ENCODE data around the gene PCDHGA3. TPM values are rescaled to one million over a fixed set of nuclear protein-coding genes. Genes with fewer than 3 reads are reported as not detected.
"Not testable (repeated sequence)": the region's sequence is repeated elsewhere in the genome, so short reads cannot be mapped to it uniquely, and the experiment has no call there.

Gene PCDHGA3
- total and polyA plus RNA-seq, 3 experiments from 2014 or later, result not detected

GRCh38 chr5:141389153-141390042 lies 45.8 kb downstream of the PCDHGA3 start:
- no peak overlapping the region for H3K27ac ChIP-seq (ENCODE audit: low read depth, low read length)
- Mint-ChIP-seq H3K4me1 (no peaks in the 10 kb centered on the region), H3K27ac (no peak overlapping the region), H3K36me3 (peaks cover 2 to 20% (median 3%) of the 10 kb centered on the region in 3 donors), H3K9me3 (peaks cover 36 to 76% (median 66%) of the 10 kb centered on the region in 5 donors), H3K4me3 (no peak overlapping the region), H3K27me3 (peaks cover 63 to 72% of the 10 kb centered on the region in 2 donors)
- ChIA-PET POLR2A (no interaction called here), CTCF (no interaction called here)
- peaks cover 21% of the 10 kb centered on the region for H3K27me3 ChIP-seq (ENCODE audit: insufficient read depth, low read length, poor library complexity, severe bottlenecking)
- no peak for DNase-seq
- no peak overlapping the region for H3K4me3 ChIP-seq (ENCODE audit: low read length)
- H3K4me1 ChIP-seq (ENCODE audit: insufficient read depth, low read length), result no peaks in the 10 kb centered on the region
- no peaks in the 10 kb centered on the region for H3K9me3 ChIP-seq (ENCODE audit: low read length)
- H3K36me3 ChIP-seq (ENCODE audit: insufficient read depth, low read length), result no peaks in the 10 kb centered on the region

GRCh38 chr5:141392429-141393198 lies 49.0 kb downstream of the PCDHGA3 start, which contains the start of gene PCDHGA8:
TSS of gene PCDHGA8 (plus strand) at chr5:141392633. CDS start at chr5:141392814, 181 bp downstream.
- Mint-ChIP-seq H3K36me3 (peaks cover 2 to 20% (median 2%) of the 10 kb centered on the region in 3 donors), H3K4me3 (peak within 1 kb of the TSS in 1 of 7 donors; percentile 23), H3K27me3 (peaks cover 61 to 64% of the 10 kb centered on the region in 2 donors), H3K9me3 (peaks cover 29 to 66% (median 59%) of the 10 kb centered on the region in 5 donors), H3K27ac (no peak within 1 kb of the TSS), H3K4me1 (no peaks in the 10 kb centered on the region)
- Histone ChIP-seq H3K9me3 (ENCODE audit: low read length) (no peaks in the 10 kb centered on the region), H3K4me3 (ENCODE audit: low read length) (no peak within 1 kb of the TSS), H3K36me3 (ENCODE audit: insufficient read depth, low read length) (no peaks in the 10 kb centered on the region), H3K4me1 (ENCODE audit: insufficient read depth, low read length) (no peaks in the 10 kb centered on the region), H3K27me3 (ENCODE audit: insufficient read depth, low read length, poor library complexity, severe bottlenecking) (peaks cover 22% of the 10 kb centered on the region), H3K27ac (ENCODE audit: low read depth, low read length) (no peak within 1 kb of the TSS)
- CTCF ChIA-PET, result no interaction called here
- DNase-seq, result no peak
- POLR2A ChIA-PET, result no interaction called here

- Histone ChIP-seq H3K27ac (ENCODE audit: low read depth, low read length) (no peak overlapping the region), H3K27me3 (ENCODE audit: insufficient read depth, low read length, poor library complexity, severe bottlenecking) (peaks cover 22% of the 10 kb centered on the region), H3K4me1 (ENCODE audit: insufficient read depth, low read length) (no peaks in the 10 kb centered on the region), H3K36me3 (ENCODE audit: insufficient read depth, low read length) (no peaks in the 10 kb centered on the region), H3K4me3 (ENCODE audit: low read length) (no peak overlapping the region), H3K9me3 (ENCODE audit: low read length) (no peaks in the 10 kb centered on the region)
- CTCF ChIA-PET, result no interaction called here
- no peak for DNase-seq
- H3K4me1 Mint-ChIP-seq, result no peaks in the 10 kb centered on the region
- peaks cover 59 to 62% of the 10 kb centered on the region in 2 donors for H3K27me3 Mint-ChIP-seq
- H3K9me3 Mint-ChIP-seq, result peaks cover 28 to 64% (median 58%) of the 10 kb centered on the region in 5 donors
- POLR2A ChIA-PET, result no interaction called here
- peaks cover 2 to 20% (median 2%) of the 10 kb centered on the region in 3 donors for H3K36me3 Mint-ChIP-seq
- no peak overlapping the region for H3K4me3 Mint-ChIP-seq
- no peak overlapping the region for H3K27ac Mint-ChIP-seq
These were observed 49.6 kb downstream of the PCDHGA3 start for GRCh38 chr5:141393267-141393666.

DNA sequence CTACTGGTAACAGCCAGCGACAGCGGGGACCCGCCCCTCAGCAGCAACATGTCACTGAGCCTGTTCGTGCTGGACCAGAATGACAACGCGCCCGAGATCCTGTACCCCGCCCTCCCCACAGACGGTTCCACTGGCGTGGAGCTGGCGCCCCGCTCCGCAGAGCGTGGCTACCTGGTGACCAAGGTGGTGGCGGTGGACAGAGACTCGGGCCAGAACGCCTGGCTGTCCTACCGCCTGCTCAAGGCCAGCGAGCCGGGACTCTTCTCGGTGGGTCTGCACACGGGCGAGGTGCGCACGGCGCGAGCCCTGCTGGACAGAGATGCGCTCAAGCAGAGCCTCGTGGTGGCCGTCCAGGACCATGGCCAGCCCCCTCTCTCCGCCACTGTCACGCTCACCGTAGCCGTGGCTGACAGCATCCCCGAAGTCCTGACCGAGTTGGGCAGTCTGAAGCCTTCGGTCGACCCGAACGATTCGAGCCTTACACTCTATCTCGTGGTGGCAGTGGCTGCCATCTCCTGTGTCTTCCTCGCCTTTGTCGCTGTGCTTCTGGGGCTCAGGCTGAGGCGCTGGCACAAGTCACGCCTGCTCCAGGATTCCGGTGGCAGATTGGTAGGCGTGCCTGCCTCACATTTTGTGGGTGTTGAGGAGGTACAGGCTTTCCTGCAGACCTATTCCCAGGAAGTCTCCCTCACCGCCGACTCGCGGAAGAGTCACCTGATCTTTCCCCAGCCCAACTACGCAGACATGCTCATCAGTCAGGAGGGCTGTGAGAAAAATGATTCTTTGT lies 51.0 kb downstream of the PCDHGA3 start:
- H3K4me3 Mint-ChIP-seq; H3K36me3 ChIP-seq (ENCODE audit: insufficient read depth, low read length); POLR2A ChIA-PET; H3K27ac ChIP-seq (ENCODE audit: low read depth, low read length); DNase-seq; H3K4me1 ChIP-seq (ENCODE audit: insufficient read depth, low read length); H3K9me3 ChIP-seq (ENCODE audit: low read length); CTCF ChIA-PET; H3K4me1 Mint-ChIP-seq; H3K4me3 ChIP-seq (ENCODE audit: low read length): not testable (repeated sequence)
- H3K9me3 Mint-ChIP-seq, result peaks cover 20 to 65% (median 56%) of the 10 kb centered on the region in 5 donors
- H3K27me3 ChIP-seq (ENCODE audit: insufficient read depth, low read length, poor library complexity, severe bottlenecking), result peaks cover 22% of the 10 kb centered on the region
- H3K36me3 Mint-ChIP-seq, result peaks cover 2 to 15% (median 2%) of the 10 kb centered on the region in 3 donors
- H3K27me3 Mint-ChIP-seq, result peaks cover 59 to 61% of the 10 kb centered on the region in 2 donors
- peak overlapping the region in 1 of 8 donors; percentile 89 for H3K27ac Mint-ChIP-seq

Other genes starting within 250 kb of the PCDHGA3 start
Only the 30 nearest of the 38 such genes appear.
- gene PCDHB9, start 156.7 kb upstream of the PCDHGA3 start, total RNA-seq, result not detected
- not detected for gene PCDHB9, start 156.7 kb upstream of the PCDHGA3 start, polyA plus RNA-seq
- not detected for gene PCDHB10, start 151.5 kb upstream of the PCDHGA3 start, total RNA-seq
- not detected for gene PCDHB10, start 151.5 kb upstream of the PCDHGA3 start, polyA plus RNA-seq
- gene PCDHB11, start 144.2 kb upstream of the PCDHGA3 start, total RNA-seq, result not detected
- gene PCDHB11, start 144.2 kb upstream of the PCDHGA3 start, polyA plus RNA-seq, result not detected
- gene PCDHB12, start 135.1 kb upstream of the PCDHGA3 start, total RNA-seq, result not detected
- not detected for gene PCDHB12, start 135.1 kb upstream of the PCDHGA3 start, polyA plus RNA-seq
- under 1 TPM in 1 of 2 experiments, not detected in 1; 0.04 TPM for gene PCDHB13, start 129.9 kb upstream of the PCDHGA3 start, total RNA-seq
- not detected for gene PCDHB13, start 129.9 kb upstream of the PCDHGA3 start, polyA plus RNA-seq
- gene PCDHB14, start 120.5 kb upstream of the PCDHGA3 start, total RNA-seq, result under 1 TPM in 1 of 2 experiments, not detected in 1; 0.09 TPM
- gene PCDHB14, start 120.5 kb upstream of the PCDHGA3 start, polyA plus RNA-seq, result not detected
- not detected for gene PCDHB15, start 98.4 kb upstream of the PCDHGA3 start, total RNA-seq
- gene PCDHB15, start 98.4 kb upstream of the PCDHGA3 start, polyA plus RNA-seq, result not detected
- gene SLC25A2, start 39.8 kb upstream of the PCDHGA3 start, total RNA-seq, result under 1 TPM; 0.31 to 0.35 TPM
- not detected for gene SLC25A2, start 39.8 kb upstream of the PCDHGA3 start, polyA plus RNA-seq
- gene TAF7, start 23.0 kb upstream of the PCDHGA3 start, total RNA-seq, result 10 to 100 TPM; 70.9 to 72.2 TPM
- 196 TPM for gene TAF7, start 23.0 kb upstream of the PCDHGA3 start, polyA plus RNA-seq
- gene PCDHGA1, start 13.3 kb upstream of the PCDHGA3 start, total RNA-seq, result under 1 TPM; 0.07 to 0.09 TPM
- gene PCDHGA1, start 13.3 kb upstream of the PCDHGA3 start, polyA plus RNA-seq, result not detected
- gene PCDHGA2, start 5.1 kb upstream of the PCDHGA3 start, total RNA-seq, result under 1 TPM in 1 of 2 experiments, not detected in 1; 0.07 TPM
- not detected for gene PCDHGA2, start 5.1 kb upstream of the PCDHGA3 start, polyA plus RNA-seq
- gene PCDHGB1, start 6.3 kb downstream of the PCDHGA3 start, total RNA-seq, result not detected
- gene PCDHGB1, start 6.3 kb downstream of the PCDHGA3 start, polyA plus RNA-seq, result not detected
- gene PCDHGA4, start 11.2 kb downstream of the PCDHGA3 start, total RNA-seq, result under 1 TPM; 0.09 to 0.16 TPM
- not detected for gene PCDHGA4, start 11.2 kb downstream of the PCDHGA3 start, polyA plus RNA-seq
- gene PCDHGB2, start 16.2 kb downstream of the PCDHGA3 start, total RNA-seq, result under 1 TPM; 0.33 to 0.40 TPM
- 0.09 TPM for gene PCDHGB2, start 16.2 kb downstream of the PCDHGA3 start, polyA plus RNA-seq
- gene PCDHGA5, start 20.3 kb downstream of the PCDHGA3 start, total RNA-seq, result under 1 TPM; 0.09 to 0.11 TPM
- gene PCDHGA5, start 20.3 kb downstream of the PCDHGA3 start, polyA plus RNA-seq, result not detected
- under 1 TPM; 0.18 to 0.28 TPM for gene PCDHGB3, start 26.4 kb downstream of the PCDHGA3 start, total RNA-seq
- not detected for gene PCDHGB3, start 26.4 kb downstream of the PCDHGA3 start, polyA plus RNA-seq
- gene PCDHGA6, start 30.1 kb downstream of the PCDHGA3 start, total RNA-seq, result under 1 TPM; 0.15 to 0.22 TPM
- gene PCDHGA6, start 30.1 kb downstream of the PCDHGA3 start, polyA plus RNA-seq, result 0.06 TPM
- under 1 TPM in 1 of 2 experiments, not detected in 1; 0.09 TPM for gene PCDHGA7, start 38.9 kb downstream of the PCDHGA3 start, total RNA-seq
- not detected for gene PCDHGA7, start 38.9 kb downstream of the PCDHGA3 start, polyA plus RNA-seq
- under 1 TPM in 1 of 2 experiments, not detected in 1; 0.13 TPM for gene PCDHGB4, start 43.9 kb downstream of the PCDHGA3 start, total RNA-seq
- 0.08 TPM for gene PCDHGB4, start 43.9 kb downstream of the PCDHGA3 start, polyA plus RNA-seq
- under 1 TPM in 1 of 2 experiments, not detected in 1; 0.04 TPM for gene PCDHGA8, start 48.8 kb downstream of the PCDHGA3 start, total RNA-seq
- not detected for gene PCDHGA8, start 48.8 kb downstream of the PCDHGA3 start, polyA plus RNA-seq
- under 1 TPM; 0.22 to 0.27 TPM for gene PCDHGB5, start 54.1 kb downstream of the PCDHGA3 start, total RNA-seq
- gene PCDHGB5, start 54.1 kb downstream of the PCDHGA3 start, polyA plus RNA-seq, result 0.14 TPM
- under 1 TPM in 1 of 2 experiments, not detected in 1; 0.09 TPM for gene PCDHGA9, start 58.9 kb downstream of the PCDHGA3 start, total RNA-seq
- not detected for gene PCDHGA9, start 58.9 kb downstream of the PCDHGA3 start, polyA plus RNA-seq
- under 1 TPM; 0.11 to 0.13 TPM for gene PCDHGB6, start 64.2 kb downstream of the PCDHGA3 start, total RNA-seq
- 0.25 TPM for gene PCDHGB6, start 64.2 kb downstream of the PCDHGA3 start, polyA plus RNA-seq
- under 1 TPM; 0.16 to 0.20 TPM for gene PCDHGA10, start 69.2 kb downstream of the PCDHGA3 start, total RNA-seq
- 0.07 TPM for gene PCDHGA10, start 69.2 kb downstream of the PCDHGA3 start, polyA plus RNA-seq
- gene PCDHGB7, start 73.8 kb downstream of the PCDHGA3 start, total RNA-seq, result under 1 TPM in 1 of 2 experiments, not detected in 1; 0.11 TPM
- gene PCDHGB7, start 73.8 kb downstream of the PCDHGA3 start, polyA plus RNA-seq, result not detected
- gene PCDHGA11, start 77.2 kb downstream of the PCDHGA3 start, total RNA-seq, result under 1 TPM in 1 of 2 experiments, not detected in 1; 0.13 TPM
- gene PCDHGA11, start 77.2 kb downstream of the PCDHGA3 start, polyA plus RNA-seq, result 0.09 TPM
- under 1 TPM in 1 of 2 experiments, not detected in 1; 0.09 TPM for gene PCDHGA12, start 86.7 kb downstream of the PCDHGA3 start, total RNA-seq
- not detected for gene PCDHGA12, start 86.7 kb downstream of the PCDHGA3 start, polyA plus RNA-seq
- under 1 TPM; 0.11 to 0.15 TPM for gene PCDHGC3, start 132.1 kb downstream of the PCDHGA3 start, total RNA-seq
- gene PCDHGC3, start 132.1 kb downstream of the PCDHGA3 start, polyA plus RNA-seq, result not detected
- not detected for gene PCDHGC4, start 141.2 kb downstream of the PCDHGA3 start, total RNA-seq
- gene PCDHGC4, start 141.2 kb downstream of the PCDHGA3 start, polyA plus RNA-seq, result not detected
- gene PCDHGC5, start 145.3 kb downstream of the PCDHGA3 start, total RNA-seq, result not detected
- not detected for gene PCDHGC5, start 145.3 kb downstream of the PCDHGA3 start, polyA plus RNA-seq